ENCODE measurements around the gene GTF3C5.
"Not testable (repeated sequence)": the region's sequence is repeated elsewhere in the genome, so short reads cannot be mapped to it uniquely, and the experiment has no call there.

Gene GTF3C5

GRCh38 chr9:133031496-133031911 lies 707 bp downstream of the GTF3C5 start:
- no peak for DNase-seq

- DNase-seq = no peak
These were observed 1.4 kb downstream of the GTF3C5 start for GRCh38 chr9:133032171-133032570.

GRCh38 chr9:133035669-133036068 lies 4.9 kb downstream of the GTF3C5 start:
- DNase-seq = no peak

- DNase-seq = no peak
These were observed 7.1 kb downstream of the GTF3C5 start for GRCh38 chr9:133037775-133038515.

GRCh38 chr9:133040892-133041479 lies 10.2 kb downstream of the GTF3C5 start:
- DNase-seq = not testable (repeated sequence)

- DNase-seq = no peak
These were observed 11.2 kb downstream of the GTF3C5 start for GRCh38 chr9:133041958-133042357.

GRCh38 chr9:133042676-133043075 lies 11.9 kb downstream of the GTF3C5 start:
- DNase-seq = no peak

GRCh38 chr9:133043449-133044035 lies 12.7 kb downstream of the GTF3C5 start:
- DNase-seq = no peak

GRCh38 chr9:133044125-133044524 lies 13.3 kb downstream of the GTF3C5 start:
- DNase-seq = no peak

GRCh38 chr9:133044661-133045060 lies 13.9 kb downstream of the GTF3C5 start:
- no peak for DNase-seq

GRCh38 chr9:133045132-133045531 lies 14.3 kb downstream of the GTF3C5 start:
- DNase-seq = no peak

- DNase-seq = no peak
These were observed 15.6 kb downstream of the GTF3C5 start for GRCh38 chr9:133046196-133046899.

- DNase-seq = no peak
These were observed 16.1 kb downstream of the GTF3C5 start for GRCh38 chr9:133046900-133047295.

- DNase-seq = no peak
These were observed 17.8 kb downstream of the GTF3C5 start for GRCh38 chr9:133048595-133048994.

GRCh38 chr9:133049043-133049442 lies 18.2 kb downstream of the GTF3C5 start:
- no peak for DNase-seq

GRCh38 chr9:133050142-133050541 lies 19.3 kb downstream of the GTF3C5 start:
- DNase-seq = no peak

- DNase-seq = no peak
These were observed 20.0 kb downstream of the GTF3C5 start for GRCh38 chr9:133050781-133051180.

GRCh38 chr9:133051281-133051900 lies 20.6 kb downstream of the GTF3C5 start:
- DNase-seq = no peak

- DNase-seq = no peak
These were observed 21.3 kb downstream of the GTF3C5 start for GRCh38 chr9:133051966-133052539.

- DNase-seq = no peak
These were observed 23.5 kb downstream of the GTF3C5 start for GRCh38 chr9:133054194-133054890.

GRCh38 chr9:133054966-133055365 lies 24.2 kb downstream of the GTF3C5 start:
- DNase-seq = no peak

GRCh38 chr9:133055788-133056420 lies 25.1 kb downstream of the GTF3C5 start:
- no peak for DNase-seq
